ENCODE results near the gene LAMC2.

Gene LAMC2

GRCh38 chr1:183179033-183179432, 7.0 kb upstream of the LAMC2 start:
- Histone ChIP-seq H3K27ac (peak overlapping the region; percentile 61 to 64), H3K4me3 (no peak overlapping the region)
- DNase-seq (ENCODE audit: low spot score), result no peak
- no peak for TF ChIP-seq CTCF (IDR thresholded peaks at IDR 0.05)

GRCh38 chr1:183180218-183180617, 5.8 kb upstream of the LAMC2 start:
- peak; percentile 79 for DNase-seq (ENCODE audit: low spot score)
- Histone ChIP-seq H3K27ac (peak overlapping the region; percentile 64 to 76), H3K4me3 (no peak overlapping the region)
- TF ChIP-seq CTCF (IDR thresholded peaks at IDR 0.05), result no peak

- Histone ChIP-seq H3K27ac (peak overlapping the region; percentile 64 to 76), H3K4me3 (peak overlapping the region; percentile 5)
- TF ChIP-seq CTCF (IDR thresholded peaks at IDR 0.05), result no peak
- DNase-seq (ENCODE audit: low spot score), result peak; percentile 79
These were observed 5.4 kb upstream of the LAMC2 start for GRCh38 chr1:183180634-183181056.

GRCh38 chr1:183186841-183187240, 777 bp downstream of the LAMC2 start:
- DNase-seq (ENCODE audit: low spot score), result no peak
- H3K27ac ChIP-seq, result no peak overlapping the region
- H3K4me3 ChIP-seq, result no peak overlapping the region
- TF ChIP-seq CTCF (IDR thresholded peaks at IDR 0.05), result no peak

GRCh38 chr1:183188240-183188639, 2.2 kb downstream of the LAMC2 start:
- no peak overlapping the region for H3K27ac ChIP-seq
- no peak for TF ChIP-seq CTCF (IDR thresholded peaks at IDR 0.05)
- no peak for DNase-seq (ENCODE audit: low spot score)
- no peak overlapping the region for H3K4me3 ChIP-seq

- no peak overlapping the region for H3K4me3 ChIP-seq
- H3K27ac ChIP-seq, result no peak overlapping the region
- no peak for TF ChIP-seq CTCF (IDR thresholded peaks at IDR 0.05)
- DNase-seq (ENCODE audit: low spot score), result no peak
These were observed 5.8 kb downstream of the LAMC2 start for GRCh38 chr1:183191833-183192232.

- DNase-seq (ENCODE audit: low spot score), result no peak
- no peak overlapping the region for H3K27ac ChIP-seq
- H3K4me3 ChIP-seq, result no peak overlapping the region
- no peak for TF ChIP-seq CTCF (IDR thresholded peaks at IDR 0.05)
These were observed 8.0 kb downstream of the LAMC2 start for GRCh38 chr1:183193963-183194525.

Measured in coronary artery (tissue), 2 donors.